Pons (tissue), 1 donor: ENCODE measurements around the gene PSORS1C1.
"Not testable (repeated sequence)": the region's sequence is repeated elsewhere in the genome, so short reads cannot be mapped to it uniquely, and the experiment has no call there.

ENCODE experiments used
- DNase-seq: peaks from one replicate; pipeline ENCODE4 v3.0.0-alpha.2; 2016; ENCODE audit warnings: low spot score

Gene PSORS1C1

DNA sequence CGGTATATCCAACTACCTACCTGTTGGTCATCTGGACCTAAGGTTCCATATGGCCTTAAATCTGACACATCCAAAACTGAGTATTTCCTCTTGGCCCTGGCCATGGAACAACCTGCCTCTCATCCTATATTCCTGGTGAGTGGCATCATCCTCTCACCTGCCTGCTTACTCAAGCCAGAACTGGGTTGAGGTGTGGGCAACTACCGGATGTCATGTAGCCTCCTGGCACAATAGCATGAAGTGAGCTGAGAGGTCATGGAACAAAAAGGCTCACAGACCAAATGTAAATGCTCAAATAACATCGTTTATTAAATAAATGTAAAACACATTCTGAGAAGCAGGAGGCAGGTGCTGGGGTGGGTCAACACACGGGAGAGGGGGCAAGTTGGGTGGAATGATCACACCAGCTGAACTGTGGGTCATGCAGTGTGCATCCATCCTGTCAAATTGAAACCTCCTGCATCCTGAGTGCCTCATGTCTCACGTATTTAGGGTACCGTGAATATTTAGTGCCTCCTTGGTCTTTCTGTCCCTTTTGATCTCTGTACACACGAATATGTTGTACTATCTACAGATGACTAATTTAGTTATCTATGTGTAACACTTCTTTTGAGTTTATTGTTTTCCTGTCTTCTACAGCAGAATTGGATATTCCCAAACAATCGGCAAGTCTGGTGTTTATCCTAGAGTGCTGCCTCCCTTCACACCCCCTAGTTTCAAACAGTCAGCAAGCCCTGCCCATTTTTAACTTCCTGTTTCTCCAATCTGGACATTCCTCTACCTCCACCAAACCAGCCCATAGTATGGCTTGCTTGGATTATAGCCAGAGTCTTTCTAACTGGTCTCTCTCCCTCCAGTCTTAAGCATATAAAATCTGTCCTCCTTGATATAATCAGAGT is 63.8 kb downstream of the PSORS1C1 start:
- DNase-seq = no peak

DNA sequence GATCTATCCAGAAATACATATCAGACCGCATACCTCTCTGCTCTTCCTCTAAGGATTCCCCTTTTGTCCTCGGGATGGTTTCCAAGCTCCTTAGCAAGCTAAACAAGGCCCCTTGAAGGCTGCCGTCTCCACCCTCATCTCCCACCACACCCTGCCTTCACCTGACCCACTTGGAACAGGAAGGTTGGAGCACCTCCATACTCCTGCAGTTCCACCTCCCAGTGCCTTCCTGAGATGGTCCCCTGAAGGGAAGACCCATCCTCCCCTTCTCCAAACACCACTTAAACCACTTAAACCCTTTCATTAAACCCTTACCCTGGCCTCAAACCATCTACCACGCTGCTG is 64.4 kb downstream of the PSORS1C1 start:
- DNase-seq = no peak

DNA sequence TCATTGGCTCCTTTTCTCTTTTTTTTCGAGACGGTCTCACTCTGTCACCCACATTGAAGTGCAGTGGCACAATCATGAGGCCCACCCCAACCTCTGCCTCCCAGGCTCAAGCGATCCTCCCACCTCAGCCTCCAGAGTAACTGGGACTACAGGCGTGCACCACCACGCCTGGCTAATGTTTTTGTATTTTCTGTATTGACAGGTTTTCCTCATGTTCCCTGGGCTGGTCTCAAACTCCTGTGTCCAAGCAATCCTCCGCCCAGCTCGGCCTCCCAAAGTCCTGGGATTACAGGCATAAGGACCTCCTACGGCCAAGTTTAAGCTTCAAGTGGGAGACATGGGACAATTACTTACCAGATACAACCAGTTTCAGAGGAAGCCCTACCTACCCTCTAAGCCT is 65.3 kb downstream of the PSORS1C1 start:
- DNase-seq = no peak

DNA sequence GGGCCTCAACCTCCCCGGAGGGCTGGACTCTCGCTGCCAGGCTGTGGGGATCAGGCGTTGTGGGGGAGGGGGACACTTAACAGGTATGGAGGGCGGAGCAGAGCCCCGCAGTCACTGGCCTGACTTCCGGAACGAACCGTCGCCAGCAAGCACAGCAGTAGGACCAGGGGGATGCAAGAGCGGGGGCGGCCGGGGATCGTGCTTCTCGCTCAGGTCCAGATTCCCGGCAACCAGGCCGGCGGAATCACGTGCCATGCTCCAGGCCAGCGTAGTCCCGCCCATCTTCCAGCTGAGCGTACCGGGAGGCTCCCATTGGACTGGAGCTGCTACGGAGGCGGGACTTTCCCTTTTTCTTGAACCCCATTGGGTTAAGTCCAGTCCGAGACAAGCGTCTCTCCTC is 65.9 kb downstream of the PSORS1C1 start:
- DNase-seq = peak; percentile 54

DNA sequence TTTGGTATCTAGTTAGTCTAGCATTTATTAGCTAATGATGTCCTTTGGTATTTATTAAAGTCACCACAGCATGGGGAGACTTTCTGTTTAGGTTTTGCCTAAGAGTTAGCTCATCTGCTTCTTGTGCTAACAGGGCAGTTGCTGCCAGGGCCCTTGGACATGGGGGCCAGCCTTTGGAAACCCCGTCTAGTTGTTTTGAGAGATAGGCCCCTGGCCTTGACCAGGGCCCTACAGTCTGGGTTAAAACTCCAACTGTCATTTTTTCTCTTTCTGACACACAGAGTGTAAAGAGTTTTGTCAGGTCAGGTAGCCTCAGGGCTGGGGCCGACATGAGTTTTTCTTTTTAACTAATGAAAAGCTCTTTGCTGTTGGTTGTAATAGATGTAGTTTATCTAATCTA is 68.7 kb downstream of the PSORS1C1 start:
- DNase-seq = not testable (repeated sequence)

DNA sequence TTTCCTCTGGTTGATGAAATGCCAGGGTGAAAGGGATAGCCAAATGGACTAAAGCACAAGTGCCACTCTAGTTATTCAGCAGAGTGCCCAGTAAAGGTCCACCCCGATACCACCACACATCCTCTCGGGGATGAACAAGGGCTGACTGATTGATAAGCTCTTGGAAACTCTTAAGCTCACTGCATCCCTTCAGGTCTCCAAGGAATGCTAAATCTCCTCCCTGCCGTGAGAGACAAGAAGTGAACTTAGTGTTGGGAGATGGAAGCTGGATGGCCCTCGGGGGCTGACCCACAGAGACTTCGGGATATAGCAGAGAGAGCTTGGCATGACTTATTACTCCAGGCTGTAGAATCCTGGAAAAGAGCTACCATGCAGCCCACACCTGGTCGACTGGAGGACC is 69.3 kb downstream of the PSORS1C1 start:
- not testable (repeated sequence) for DNase-seq

DNA sequence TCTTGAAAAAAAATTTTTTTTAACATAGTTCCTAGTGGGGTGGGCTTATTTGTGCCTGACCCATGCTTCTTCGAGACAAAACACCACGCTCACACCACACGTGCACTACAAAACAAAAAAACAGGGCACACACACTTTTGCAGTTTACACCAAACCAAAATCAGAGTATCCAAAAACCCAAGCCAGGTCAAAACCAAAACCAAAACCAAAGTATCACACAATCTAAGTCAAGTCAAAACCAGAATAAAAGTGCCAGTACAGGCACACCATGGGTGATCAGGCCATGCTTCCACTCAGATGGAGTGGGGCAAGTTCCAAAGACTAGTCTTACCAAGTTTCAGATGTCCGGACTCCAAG is 71.1 kb downstream of the PSORS1C1 start:
- not testable (repeated sequence) for DNase-seq

DNA sequence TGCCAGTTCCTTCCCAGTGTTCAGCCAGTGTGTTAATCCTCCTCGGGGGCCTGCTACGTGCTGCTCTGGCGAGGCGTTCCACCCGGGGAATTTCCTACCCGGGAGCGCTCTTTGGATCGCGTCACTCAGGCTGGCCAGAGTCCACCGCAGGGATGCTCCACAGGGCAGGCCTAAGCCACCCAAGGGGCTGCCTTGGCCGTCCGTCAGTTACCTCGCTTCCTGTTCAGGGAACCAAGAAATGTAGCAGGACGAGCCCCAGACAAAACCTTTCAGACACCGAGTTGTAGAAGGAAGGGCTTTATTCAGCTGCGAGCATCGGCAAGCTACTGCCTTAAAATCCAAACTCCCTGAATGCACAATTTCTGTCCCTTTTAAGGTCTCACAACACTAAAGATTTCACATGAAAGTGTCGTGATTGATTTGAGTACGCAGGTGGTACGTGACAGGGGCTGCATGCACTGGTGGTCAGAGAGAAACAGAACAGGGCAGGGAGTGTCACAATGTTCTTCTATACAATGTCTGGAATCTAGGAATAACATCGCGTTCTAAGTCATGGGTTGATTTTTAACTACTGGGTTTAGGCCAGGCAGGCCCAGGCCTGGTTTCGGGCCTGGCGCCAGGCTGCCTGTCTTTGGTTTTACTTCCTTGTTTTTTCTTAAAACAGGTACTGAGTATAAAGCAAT is 71.6 kb downstream of the PSORS1C1 start:
- DNase-seq = peak; percentile 42

DNA sequence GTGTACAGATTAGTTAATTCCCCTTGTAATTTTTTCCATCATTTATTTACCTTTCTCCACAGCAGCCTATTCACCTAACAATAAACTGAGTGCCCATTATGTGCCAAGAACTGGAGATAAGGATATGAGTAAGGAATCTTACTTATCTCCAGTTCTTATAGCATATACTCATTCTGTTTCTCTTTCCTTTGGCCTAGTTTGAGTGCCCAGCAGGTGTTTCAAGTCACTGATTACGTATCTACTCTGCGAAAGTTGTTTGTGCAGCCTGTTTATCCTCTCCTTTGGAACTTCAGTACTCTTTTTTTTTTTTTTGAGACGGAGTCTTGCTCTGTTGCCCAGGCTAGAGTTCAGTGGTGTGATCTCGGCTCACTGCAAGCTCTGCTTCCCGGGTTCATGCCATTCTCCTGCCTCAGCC is 73.2 kb downstream of the PSORS1C1 start:
- no peak for DNase-seq

DNA sequence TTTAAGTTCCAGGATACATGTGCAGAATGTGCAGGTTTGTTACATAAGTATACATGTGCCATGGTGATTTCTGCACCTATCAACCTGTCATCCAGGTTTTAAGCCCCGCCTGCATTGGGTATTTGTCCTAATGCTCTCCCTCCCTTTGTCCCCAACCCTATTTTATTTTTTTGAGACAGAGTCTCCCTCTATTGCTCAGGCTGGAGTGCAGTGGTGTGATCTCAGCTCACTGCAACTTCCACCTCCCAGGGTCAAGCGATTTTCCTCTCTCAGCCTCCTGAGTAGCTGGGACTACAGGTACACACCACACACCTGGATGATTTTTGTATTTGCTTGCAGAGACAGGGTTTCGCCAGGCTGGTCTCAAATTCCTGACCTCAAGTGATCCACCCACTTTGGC is 74.6 kb downstream of the PSORS1C1 start:
- not testable (repeated sequence) for DNase-seq
